NT2/D1 (cell line): Measurements from ENCODE around the gene CLIC1.

Experiments used
- YY1 ChIP-seq: IDR thresholded peaks from 2 replicates; pipeline ENCODE4 v1.6.1; 2011; ENCODE audit not compliant: insufficient read length, insufficient read depth
- ZNF274 ChIP-seq: IDR thresholded peaks from 2 replicates; pipeline ENCODE4 v1.6.1; 2011; ENCODE audit warnings: mild to moderate bottlenecking, low read depth, low read length

- TF ChIP-seq YY1 (no peak), ZNF274 (no peak)
Measured at GRCh38 chr6:31760790-31761189, 24.5 kb upstream of the CLIC1 start.
